Suprapubic skin (tissue), 3 donors: Measurements from ENCODE around the gene SSR1.

Experiments used
- CTCF ChIP-seq, 2 donors: fragments of 200-600 bp in 1 of 2; fragments of 450-650 bp in 1 of 2; sonication (generic) in 1 of 2; IDR thresholded peaks; one replicate each; pipeline ENCODE4 v1.5.1; 2016 to 2019; ENCODE audit warnings: antibody characterized with exemption in 2 of 2, mild to moderate bottlenecking in 1 of 2, moderate library complexity in 1 of 2
- EP300 ChIP-seq: sonication (generic); formaldehyde crosslinking; IDR thresholded peaks from one replicate; pipeline ENCODE4 v1.6.1; 2017; ENCODE audit warnings: antibody characterized with exemption
- POLR2A ChIP-seq, 2 donors: fragments of 450-650 bp; IDR thresholded peaks; one replicate each; pipeline ENCODE4 v1.6.1; 2017; ENCODE audit warnings: antibody characterized with exemption in 2 of 2, mild to moderate bottlenecking in 2 of 2, moderate library complexity in 2 of 2

GRCh38 chr6:7304821-7305220 lies 8.2 kb downstream of the SSR1 start:
- TF ChIP-seq CTCF (IDR thresholded peaks at IDR 0.05) (no peak), POLR2A (IDR thresholded peaks at IDR 0.05) (no peak), EP300 (no peak)
